Effector memory CD8-positive, alpha-beta T cell (primary cell): Measurements from ENCODE around the gene GAK.

Source experiments
- ATAC-seq: fragments of 150-1000 bp; cut with Tn5 transposase; replicated peaks from 2 replicates; pipeline ENCODE4 v1.10.0; 2021; ENCODE audit warnings: mild to moderate bottlenecking, moderate library complexity
- DNase-seq, 3 experiments: peaks; one replicate each; pipeline ENCODE4 v3.0.0; 2021
- H3K27ac Mint-ChIP-seq, 2 donors: one replicate each; pipeline ENCODE4 v1.8.0; 2022; ENCODE audit warnings: mild to moderate bottlenecking in 2 of 2, mixed read lengths in 2 of 2, moderate library complexity in 2 of 2
- H3K27me3 Mint-ChIP-seq, 2 donors: one replicate each; pipeline ENCODE4 v1.8.0; 2022; ENCODE audit warnings: mixed read lengths in 2 of 2
- H3K36me3 Mint-ChIP-seq: one replicate; pipeline ENCODE4 v1.8.0; 2022; ENCODE audit warnings: mild to moderate bottlenecking, moderate library complexity, mixed read lengths; ENCODE audit not compliant: insufficient read depth
- H3K4me1 Mint-ChIP-seq, 2 donors: one replicate each; pipeline ENCODE4 v1.8.0; 2022; ENCODE audit warnings: low read depth in 2 of 2, mixed read lengths in 2 of 2
- H3K4me3 Mint-ChIP-seq, 2 donors: one replicate each; pipeline ENCODE4 v1.8.0; 2022; ENCODE audit warnings: mild to moderate bottlenecking in 2 of 2, mixed read lengths in 2 of 2, moderate library complexity in 2 of 2
- H3K9me3 Mint-ChIP-seq, 2 donors: one replicate each; pipeline ENCODE4 v1.8.0; 2022; ENCODE audit warnings: mixed read lengths in 2 of 2

GAK gene

GRCh38 chr4:885353-885752 is 46.8 kb downstream of the GAK start:
- peaks cover 0 to 5% of the 10 kb centered on the region in 2 donors for H3K9me3 Mint-ChIP-seq
- H3K27me3 Mint-ChIP-seq: no peaks in the 10 kb centered on the region
- peaks cover 70% of the 10 kb centered on the region for H3K36me3 Mint-ChIP-seq
- no peak overlapping the region for H3K27ac Mint-ChIP-seq
- H3K4me3 Mint-ChIP-seq: no peak overlapping the region
- ATAC-seq: no peak
- no peak for DNase-seq
- peaks cover 2 to 4% of the 10 kb centered on the region in 2 donors for H3K4me1 Mint-ChIP-seq

GRCh38 chr4:884896-885295 is 47.2 kb downstream of the GAK start:
- Mint-ChIP-seq H3K27ac (peak overlapping the region in 1 of 2 donors; percentile 57), H3K36me3 (peaks cover 66% of the 10 kb centered on the region), H3K9me3 (peaks cover 0 to 5% of the 10 kb centered on the region in 2 donors), H3K4me1 (peaks cover 7 to 9% of the 10 kb centered on the region in 2 donors), H3K4me3 (no peak overlapping the region), H3K27me3 (no peaks in the 10 kb centered on the region)
- DNase-seq (no peak), ATAC-seq (no peak)

- peaks cover 13 to 15% of the 10 kb centered on the region in 2 donors for H3K4me1 Mint-ChIP-seq
- H3K36me3 Mint-ChIP-seq: peaks cover 66% of the 10 kb centered on the region
- no peak overlapping the region for H3K4me3 Mint-ChIP-seq
- no peak for ATAC-seq
- H3K27me3 Mint-ChIP-seq: no peaks in the 10 kb centered on the region
- peak overlapping the region in 1 of 2 donors; percentile 57 for H3K27ac Mint-ChIP-seq
- H3K9me3 Mint-ChIP-seq: peaks cover 0 to 5% of the 10 kb centered on the region in 2 donors
- DNase-seq: no peak
These were observed 47.9 kb downstream of the GAK start for GRCh38 chr4:884259-884658.

- Mint-ChIP-seq H3K27me3 (no peaks in the 10 kb centered on the region), H3K36me3 (peaks cover 66% of the 10 kb centered on the region), H3K4me3 (no peak overlapping the region), H3K9me3 (peaks cover 0 to 5% of the 10 kb centered on the region in 2 donors), H3K4me1 (peaks cover 19 to 22% of the 10 kb centered on the region in 2 donors), H3K27ac (peak overlapping the region in 1 of 2 donors; percentile 26)
- DNase-seq (no peak), ATAC-seq (no peak)
These were observed 48.6 kb downstream of the GAK start for GRCh38 chr4:883377-884095.

GRCh38 chr4:882646-883045 is 49.5 kb downstream of the GAK start:
- no peak overlapping the region for H3K4me3 Mint-ChIP-seq
- peaks cover 62% of the 10 kb centered on the region for H3K36me3 Mint-ChIP-seq
- DNase-seq: no peak
- ATAC-seq: no peak
- peaks cover 26% of the 10 kb centered on the region in 2 donors for H3K4me1 Mint-ChIP-seq
- no peak overlapping the region for H3K27ac Mint-ChIP-seq
- no peaks in the 10 kb centered on the region for H3K27me3 Mint-ChIP-seq
- peaks cover 0 to 2% of the 10 kb centered on the region in 2 donors for H3K9me3 Mint-ChIP-seq

GRCh38 chr4:881709-882108 is 50.4 kb downstream of the GAK start:
- H3K27ac Mint-ChIP-seq: no peak overlapping the region
- no peaks in the 10 kb centered on the region for H3K27me3 Mint-ChIP-seq
- H3K9me3 Mint-ChIP-seq: no peaks in the 10 kb centered on the region
- peaks cover 26% of the 10 kb centered on the region in 2 donors for H3K4me1 Mint-ChIP-seq
- ATAC-seq (no peak), DNase-seq (no peak)
- H3K4me3 Mint-ChIP-seq: no peak overlapping the region
- peaks cover 61% of the 10 kb centered on the region for H3K36me3 Mint-ChIP-seq

- no peak for ATAC-seq
- no peak for DNase-seq
- no peaks in the 10 kb centered on the region for H3K9me3 Mint-ChIP-seq
- peak overlapping the region; percentile 96 to 97 for H3K27ac Mint-ChIP-seq
- peaks cover 62% of the 10 kb centered on the region for H3K36me3 Mint-ChIP-seq
- no peaks in the 10 kb centered on the region for H3K27me3 Mint-ChIP-seq
- peaks cover 26% of the 10 kb centered on the region in 2 donors for H3K4me1 Mint-ChIP-seq
- H3K4me3 Mint-ChIP-seq: peak overlapping the region in 1 of 2 donors; percentile 81
These were observed 51.3 kb downstream of the GAK start for GRCh38 chr4:880684-881405.

GRCh38 chr4:879729-880077 is 52.4 kb downstream of the GAK start:
- Mint-ChIP-seq H3K36me3 (peaks cover 64% of the 10 kb centered on the region), H3K4me3 (peak overlapping the region; percentile 81 to 85), H3K9me3 (no peaks in the 10 kb centered on the region), H3K4me1 (peaks cover 26 to 27% of the 10 kb centered on the region in 2 donors), H3K27me3 (no peaks in the 10 kb centered on the region), H3K27ac (peak overlapping the region; percentile 96 to 97)
- peak; percentile 25 to 41 (median 33) for DNase-seq
- peak; percentile 75 for ATAC-seq

GRCh38 chr4:878796-879728 is 53.1 kb downstream of the GAK start:
- peaks cover 26 to 28% of the 10 kb centered on the region in 2 donors for H3K4me1 Mint-ChIP-seq
- H3K9me3 Mint-ChIP-seq: no peaks in the 10 kb centered on the region
- no peaks in the 10 kb centered on the region for H3K27me3 Mint-ChIP-seq
- ATAC-seq (peak; percentile 72), DNase-seq (peak; percentile 30 to 39 (median 36))
- H3K4me3 Mint-ChIP-seq: peak overlapping the region; percentile 81 to 85
- peaks cover 64% of the 10 kb centered on the region for H3K36me3 Mint-ChIP-seq
- H3K27ac Mint-ChIP-seq: peak overlapping the region; percentile 96 to 97

GRCh38 chr4:877502-877901 is 54.6 kb downstream of the GAK start:
- Mint-ChIP-seq H3K4me3 (no peak overlapping the region), H3K36me3 (peaks cover 62% of the 10 kb centered on the region)

GRCh38 chr4:876780-877179 is 55.3 kb downstream of the GAK start:
- H3K27me3 Mint-ChIP-seq: no peaks in the 10 kb centered on the region
- no peak for ATAC-seq
- no peaks in the 10 kb centered on the region for H3K9me3 Mint-ChIP-seq
- H3K4me1 Mint-ChIP-seq: peaks cover 26 to 29% of the 10 kb centered on the region in 2 donors
- peak overlapping the region in 1 of 2 donors; percentile 69 for H3K27ac Mint-ChIP-seq
- H3K36me3 Mint-ChIP-seq: peaks cover 58% of the 10 kb centered on the region
- DNase-seq: no peak
- H3K4me3 Mint-ChIP-seq: peak overlapping the region in 1 of 2 donors; percentile 29

More at GRCh38 chr4:877502-877901, 54.6 kb downstream of the GAK start:
- H3K4me1 Mint-ChIP-seq: peaks cover 26 to 29% of the 10 kb centered on the region in 2 donors
- no peaks in the 10 kb centered on the region for H3K27me3 Mint-ChIP-seq
- peak overlapping the region in 1 of 2 donors; percentile 69 for H3K27ac Mint-ChIP-seq
- H3K9me3 Mint-ChIP-seq: no peaks in the 10 kb centered on the region
- ATAC-seq (no peak), DNase-seq (no peak)

GRCh38 chr4:875818-876423 is 56.2 kb downstream of the GAK start:
- H3K27ac Mint-ChIP-seq: no peak overlapping the region

More at GRCh38 chr4:875818-876423, 56.2 kb downstream of the GAK start:
- H3K4me1 Mint-ChIP-seq: peaks cover 26 to 29% of the 10 kb centered on the region in 2 donors
- ATAC-seq (no peak), DNase-seq (no peak)
- no peaks in the 10 kb centered on the region for H3K27me3 Mint-ChIP-seq
- no peaks in the 10 kb centered on the region for H3K9me3 Mint-ChIP-seq
- no peak overlapping the region for H3K4me3 Mint-ChIP-seq
- H3K36me3 Mint-ChIP-seq: peaks cover 50% of the 10 kb centered on the region
